GM12801 (cell line): ENCODE results near the gene NEK5.

ENCODE experiments used
- CTCF ChIP-seq: IDR thresholded peaks from one replicate; pipeline ENCODE4 v1.5.1; 2011; ENCODE audit warnings: control low read depth; ENCODE audit not compliant: insufficient read length; ENCODE audit errors: extremely low read depth

NEK5 gene, protein sequence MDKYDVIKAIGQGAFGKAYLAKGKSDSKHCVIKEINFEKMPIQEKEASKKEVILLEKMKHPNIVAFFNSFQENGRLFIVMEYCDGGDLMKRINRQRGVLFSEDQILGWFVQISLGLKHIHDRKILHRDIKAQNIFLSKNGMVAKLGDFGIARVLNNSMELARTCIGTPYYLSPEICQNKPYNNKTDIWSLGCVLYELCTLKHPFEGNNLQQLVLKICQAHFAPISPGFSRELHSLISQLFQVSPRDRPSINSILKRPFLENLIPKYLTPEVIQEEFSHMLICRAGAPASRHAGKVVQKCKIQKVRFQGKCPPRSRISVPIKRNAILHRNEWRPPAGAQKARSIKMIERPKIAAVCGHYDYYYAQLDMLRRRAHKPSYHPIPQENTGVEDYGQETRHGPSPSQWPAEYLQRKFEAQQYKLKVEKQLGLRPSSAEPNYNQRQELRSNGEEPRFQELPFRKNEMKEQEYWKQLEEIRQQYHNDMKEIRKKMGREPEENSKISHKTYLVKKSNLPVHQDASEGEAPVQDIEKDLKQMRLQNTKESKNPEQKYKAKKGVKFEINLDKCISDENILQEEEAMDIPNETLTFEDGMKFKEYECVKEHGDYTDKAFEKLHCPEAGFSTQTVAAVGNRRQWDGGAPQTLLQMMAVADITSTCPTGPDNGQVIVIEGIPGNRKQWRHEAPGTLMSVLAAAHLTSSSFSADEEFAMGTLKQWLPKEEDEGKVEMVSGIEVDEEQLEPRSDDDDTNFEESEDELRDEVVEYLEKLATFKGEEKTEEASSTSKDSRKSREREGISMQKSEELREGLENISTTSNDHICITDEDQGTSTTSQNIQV

GRCh38 chr13:52128714-52129700 lies at the start of gene NEK5:
TSS of gene NEK5 (minus strand) at chr13:52129073. CDS start at chr13:52127482, 1,591 bp downstream.
- TF ChIP-seq CTCF = no peak

DNA sequence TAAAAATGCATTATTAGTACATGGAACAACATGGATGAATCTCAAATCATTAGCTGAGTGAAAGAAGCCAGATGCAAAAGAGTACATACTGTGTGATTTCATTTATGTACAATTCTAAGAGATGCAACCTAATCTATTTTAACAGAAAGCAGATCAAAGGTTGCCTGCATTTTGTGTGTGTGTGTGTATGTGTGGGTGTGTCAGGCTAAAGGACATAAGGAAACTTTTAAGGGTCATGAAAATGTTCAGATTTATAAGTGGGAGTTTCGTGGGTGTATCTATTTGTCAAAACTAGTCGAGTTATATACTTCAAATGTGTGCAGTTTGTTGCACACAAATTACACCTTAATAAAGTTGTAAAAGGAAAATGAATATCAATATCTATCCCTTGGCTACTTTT lies 48.4 kb upstream of the NEK5 start:
- no peak for TF ChIP-seq CTCF

- TF ChIP-seq CTCF = no peak
These were observed 44.5 kb upstream of the NEK5 start for GRCh38 chr13:52173373-52173772.

DNA sequence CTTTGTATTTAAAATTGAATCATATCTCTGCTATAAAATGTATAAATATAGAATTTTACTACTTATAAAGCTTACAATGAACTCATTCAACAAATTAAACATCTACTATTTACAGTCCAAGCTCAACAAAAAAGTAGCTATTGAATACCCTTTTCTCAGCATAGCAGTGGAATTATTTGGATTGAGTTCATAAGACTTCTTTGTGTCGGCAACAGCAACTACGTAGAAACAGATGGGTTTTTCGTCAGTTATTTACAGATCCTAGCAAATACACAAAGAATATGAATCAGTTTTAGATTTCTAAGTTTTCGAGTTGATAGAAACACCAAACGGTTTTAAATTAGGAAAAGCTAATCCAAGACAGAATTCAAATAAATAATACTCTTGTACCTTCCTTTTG lies 41.0 kb upstream of the NEK5 start:
- TF ChIP-seq CTCF = no peak

GRCh38 chr13:52165411-52165810 lies 36.5 kb upstream of the NEK5 start:
- no peak for TF ChIP-seq CTCF

DNA sequence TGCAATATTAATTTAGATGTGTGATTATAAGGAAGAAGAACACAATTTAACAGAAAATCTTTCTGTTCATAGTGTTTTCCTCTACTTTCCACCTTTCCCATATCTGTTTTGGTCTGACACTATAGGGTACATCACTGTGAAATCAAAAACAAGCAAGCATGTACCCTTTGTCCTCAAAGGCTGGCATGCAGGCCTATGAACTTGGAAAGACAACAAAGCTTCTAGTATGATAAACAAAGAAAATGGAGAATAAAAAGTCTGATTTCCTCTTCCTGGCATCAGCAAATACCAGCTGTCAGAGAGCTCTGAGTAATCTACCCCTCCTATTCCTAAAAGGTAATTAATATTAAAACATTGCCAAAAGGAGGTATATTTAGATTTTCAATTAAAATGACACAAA lies 36.1 kb upstream of the NEK5 start:
- no peak for TF ChIP-seq CTCF
